HepG2 (cell line): ENCODE measurements around the gene NGEF. TPM values are rescaled to one million over a fixed set of nuclear protein-coding genes. Genes with fewer than 3 reads are reported as not detected.

Experiments used
- AGO2 ChIP-seq: fragments of 200-400 bp; formaldehyde crosslinking; optimal IDR thresholded peaks from 2 replicates; pipeline ENCODE3; 2017; ENCODE audit warnings: mild to moderate bottlenecking, low read depth, low read length, moderate library complexity
- AHR ChIP-seq: IDR thresholded peaks from 2 replicates; pipeline ENCODE4 v1.6.1; 2018; ENCODE audit warnings: missing genetic modification reagents, missing compliant biosample characterization
- CBFB ChIP-seq: sonication (generic); formaldehyde crosslinking; IDR thresholded peaks from 2 replicates; pipeline ENCODE4 v1.4.0; 2020; ENCODE audit warnings: missing genetic modification reagents
- ETV5 ChIP-seq: IDR thresholded peaks from 2 replicates; pipeline ENCODE4 v1.6.1; 2018; ENCODE audit warnings: missing biosample characterization, missing genetic modification reagents, inconsistent platforms, borderline replicate concordance
- HDAC2 ChIP-seq: sonication (generic); formaldehyde crosslinking; IDR thresholded peaks from 2 replicates; pipeline ENCODE4 v1.4.0; 2020; ENCODE audit warnings: missing genetic modification reagents
- HMG20A ChIP-seq: IDR thresholded peaks from 2 replicates; pipeline ENCODE4 v1.6.1; 2016; ENCODE audit warnings: borderline replicate concordance
- IRF2 ChIP-seq: IDR thresholded peaks from 2 replicates; pipeline ENCODE4 v1.6.1; 2018; ENCODE audit warnings: missing genetic modification reagents, missing compliant biosample characterization
- MEIS1 ChIP-seq: sonication (generic); formaldehyde crosslinking; IDR thresholded peaks from 2 replicates; pipeline ENCODE4 v1.9.0; 2021; ENCODE audit warnings: mild to moderate bottlenecking, missing genetic modification reagents, moderate library complexity, borderline replicate concordance
- RBM22 ChIP-seq: fragments of 200-400 bp; formaldehyde crosslinking; optimal IDR thresholded peaks from 2 replicates; pipeline ENCODE3; 2017; ENCODE audit warnings: mild to moderate bottlenecking, low read length, moderate library complexity
- RXRA ChIP-seq: sonication (generic); formaldehyde crosslinking; IDR thresholded peaks from 2 replicates; pipeline ENCODE4 v1.5.1; 2020; ENCODE audit warnings: missing genetic modification reagents
- SIX1 ChIP-seq: sonication (generic); formaldehyde crosslinking; IDR thresholded peaks from 2 replicates; pipeline ENCODE4 v1.4.0; 2020; ENCODE audit warnings: missing genetic modification reagents, borderline replicate concordance
- SRSF1 ChIP-seq: fragments of 200-400 bp; formaldehyde crosslinking; optimal IDR thresholded peaks from 2 replicates; pipeline ENCODE3; 2017; ENCODE audit warnings: mild to moderate bottlenecking, low read depth, low read length, moderate library complexity
- ZBTB7A ChIP-seq: sonication (generic); formaldehyde crosslinking; IDR thresholded peaks from 2 replicates; pipeline ENCODE4 v1.8.0; 2022; ENCODE audit warnings: mild to moderate bottlenecking, missing genetic modification reagents
- ZNF17 ChIP-seq: sonication (generic); formaldehyde crosslinking; IDR thresholded peaks from 2 replicates; pipeline ENCODE4 v1.5.0; 2020; ENCODE audit warnings: mild to moderate bottlenecking, missing genetic modification reagents
- ZNF605 ChIP-seq: sonication (generic); formaldehyde crosslinking; IDR thresholded peaks from 2 replicates; pipeline ENCODE4 v1.8.0; 2022; ENCODE audit warnings: mild to moderate bottlenecking, missing genetic modification reagents
- ZNF672 ChIP-seq: sonication (generic); formaldehyde crosslinking; IDR thresholded peaks from 2 replicates; pipeline ENCODE4 v1.8.1; 2022; ENCODE audit warnings: missing genetic modification reagents
- polyA plus RNA-seq, 8 experiments: library from polyadenylated mRNA; depleted of rRNA in 3 of 8; stranded (reverse) in 7 of 8; unstranded in 1 of 8; fragments of >200 nt; fragmentation: Illumina TruSeq in 4 of 8; extraction: Trizol in 4 of 8; gene quantifications; 2 replicates each; pipeline versions ENCODE4 v1.2.1 to v1.2.3, GENCODE V29; 2011 to 2016; ENCODE audit warnings: low read depth in 4 of 8, missing spikeins in 1 of 8, mixed read lengths in 1 of 8; ENCODE audit not compliant: insufficient read depth in 1 of 8
- total RNA-seq, 5 experiments: library from RNA; depleted of rRNA; stranded (reverse); fragments of >200 nt; fragmentation: Illumina TruSeq; extraction: Trizol; gene quantifications; 2 replicates each; pipeline ENCODE4 v1.2.3, GENCODE V29; 2016; ENCODE audit warnings: low read depth in 1 of 5
- TF ChIP-seq, protein P1 (sequence below): IDR thresholded peaks from 2 replicates; pipeline ENCODE4 v1.6.1; 2016; ENCODE audit warnings: missing genetic modification reagents, missing compliant biosample characterization
- TF ChIP-seq, protein P2 (sequence below): sonication (generic); formaldehyde crosslinking; IDR thresholded peaks from 2 replicates; pipeline ENCODE4 v1.4.0; 2020; ENCODE audit warnings: missing genetic modification reagents
- TF ChIP-seq, protein P3 (sequence below): sonication (generic); formaldehyde crosslinking; IDR thresholded peaks from 2 replicates; pipeline ENCODE4 v1.5.0; 2020; ENCODE audit warnings: mild to moderate bottlenecking, missing genetic modification reagents, moderate library complexity
- TF ChIP-seq, protein P4 (sequence below): sonication (generic); formaldehyde crosslinking; IDR thresholded peaks from 2 replicates; pipeline ENCODE4 v1.4.0; 2020; ENCODE audit warnings: missing genetic modification reagents, low read depth, mild to moderate bottlenecking, borderline replicate concordance
- TF ChIP-seq, protein P5 (sequence below): sonication (generic); formaldehyde crosslinking; IDR thresholded peaks from 2 replicates; pipeline ENCODE4 v1.8.1; 2023; ENCODE audit warnings: mild to moderate bottlenecking, moderate library complexity, missing genetic modification reagents
- TF ChIP-seq, protein P6 (sequence below): sonication (generic); formaldehyde crosslinking; IDR thresholded peaks from 2 replicates; pipeline ENCODE4 v1.5.0; 2020; ENCODE audit warnings: missing genetic modification reagents, mild to moderate bottlenecking, borderline replicate concordance

The NGEF gene
- total and polyA plus RNA-seq, 2 of the 13 experiments (the other 11 are each of a cell fraction or from before 2014, with no cell fraction given): 14.4 to 36.9 TPM

DNA sequence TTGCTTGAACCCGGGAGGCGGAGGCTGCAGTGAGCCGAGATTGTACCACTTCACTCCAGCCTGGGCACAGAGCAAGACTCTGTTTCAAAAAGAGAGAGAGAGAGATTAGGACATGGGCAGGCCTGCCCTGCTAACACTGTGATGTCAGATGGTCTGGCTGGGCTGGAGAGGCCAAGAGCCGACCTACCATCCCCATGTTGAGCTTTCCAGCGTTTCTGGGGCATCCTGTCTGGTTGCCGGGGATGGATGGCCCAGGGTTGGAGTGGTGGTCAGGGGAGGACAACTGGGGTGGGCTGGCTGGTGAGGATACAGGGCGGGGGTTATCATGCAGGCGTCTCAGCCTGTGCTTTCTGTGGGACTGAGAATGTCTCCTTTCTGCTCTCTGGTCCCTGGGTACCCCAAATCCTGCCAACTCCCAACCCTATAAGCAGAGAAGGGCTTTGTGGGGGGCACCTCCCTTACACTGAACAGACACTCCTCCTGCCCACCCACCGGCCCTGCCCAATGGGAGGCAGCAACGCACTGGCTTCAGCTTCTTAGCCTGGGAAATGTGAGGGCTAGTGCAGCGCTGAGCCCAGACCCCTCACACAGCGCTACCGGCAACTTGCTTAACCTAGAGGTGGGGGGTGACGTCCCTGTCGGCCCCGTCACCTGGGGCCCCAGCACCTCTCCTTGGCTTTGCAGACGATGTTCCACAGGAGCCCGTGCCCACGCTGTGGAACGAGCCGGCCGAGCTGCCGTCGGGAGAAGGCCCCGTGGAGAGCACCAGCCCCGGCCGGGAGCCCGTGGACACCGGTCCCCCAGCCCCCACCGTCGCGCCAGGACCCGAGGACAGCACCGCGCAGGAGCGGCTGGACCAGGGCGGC lies 137.6 kb downstream of the NGEF start (continued):
- TF ChIP-seq, protein P1, sequence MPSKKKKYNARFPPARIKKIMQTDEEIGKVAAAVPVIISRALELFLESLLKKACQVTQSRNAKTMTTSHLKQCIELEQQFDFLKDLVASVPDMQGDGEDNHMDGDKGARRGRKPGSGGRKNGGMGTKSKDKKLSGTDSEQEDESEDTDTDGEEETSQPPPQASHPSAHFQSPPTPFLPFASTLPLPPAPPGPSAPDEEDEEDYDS (CRISPR knock-in tag): peak; percentile 58; the same call in 1 of the 2 replicates
- peak; percentile 6; the same call in 1 of the 2 replicates for TF ChIP-seq HDAC2 (CRISPR knock-in tag)
- TF ChIP-seq, protein P2, sequence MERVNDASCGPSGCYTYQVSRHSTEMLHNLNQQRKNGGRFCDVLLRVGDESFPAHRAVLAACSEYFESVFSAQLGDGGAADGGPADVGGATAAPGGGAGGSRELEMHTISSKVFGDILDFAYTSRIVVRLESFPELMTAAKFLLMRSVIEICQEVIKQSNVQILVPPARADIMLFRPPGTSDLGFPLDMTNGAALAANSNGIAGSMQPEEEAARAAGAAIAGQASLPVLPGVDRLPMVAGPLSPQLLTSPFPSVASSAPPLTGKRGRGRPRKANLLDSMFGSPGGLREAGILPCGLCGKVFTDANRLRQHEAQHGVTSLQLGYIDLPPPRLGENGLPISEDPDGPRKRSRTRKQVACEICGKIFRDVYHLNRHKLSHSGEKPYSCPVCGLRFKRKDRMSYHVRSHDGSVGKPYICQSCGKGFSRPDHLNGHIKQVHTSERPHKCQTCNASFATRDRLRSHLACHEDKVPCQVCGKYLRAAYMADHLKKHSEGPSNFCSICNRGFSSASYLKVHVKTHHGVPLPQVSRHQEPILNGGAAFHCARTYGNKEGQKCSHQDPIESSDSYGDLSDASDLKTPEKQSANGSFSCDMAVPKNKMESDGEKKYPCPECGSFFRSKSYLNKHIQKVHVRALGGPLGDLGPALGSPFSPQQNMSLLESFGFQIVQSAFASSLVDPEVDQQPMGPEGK (CRISPR knock-in tag): peak; percentile 19
- TF ChIP-seq ZBTB7A (CRISPR knock-in tag): 0 out of 2 replicates have a peak, but pooled peaks have one; percentile 48
- no peak for TF ChIP-seq ZNF672 (CRISPR knock-in tag)
- TF ChIP-seq, protein P3, sequence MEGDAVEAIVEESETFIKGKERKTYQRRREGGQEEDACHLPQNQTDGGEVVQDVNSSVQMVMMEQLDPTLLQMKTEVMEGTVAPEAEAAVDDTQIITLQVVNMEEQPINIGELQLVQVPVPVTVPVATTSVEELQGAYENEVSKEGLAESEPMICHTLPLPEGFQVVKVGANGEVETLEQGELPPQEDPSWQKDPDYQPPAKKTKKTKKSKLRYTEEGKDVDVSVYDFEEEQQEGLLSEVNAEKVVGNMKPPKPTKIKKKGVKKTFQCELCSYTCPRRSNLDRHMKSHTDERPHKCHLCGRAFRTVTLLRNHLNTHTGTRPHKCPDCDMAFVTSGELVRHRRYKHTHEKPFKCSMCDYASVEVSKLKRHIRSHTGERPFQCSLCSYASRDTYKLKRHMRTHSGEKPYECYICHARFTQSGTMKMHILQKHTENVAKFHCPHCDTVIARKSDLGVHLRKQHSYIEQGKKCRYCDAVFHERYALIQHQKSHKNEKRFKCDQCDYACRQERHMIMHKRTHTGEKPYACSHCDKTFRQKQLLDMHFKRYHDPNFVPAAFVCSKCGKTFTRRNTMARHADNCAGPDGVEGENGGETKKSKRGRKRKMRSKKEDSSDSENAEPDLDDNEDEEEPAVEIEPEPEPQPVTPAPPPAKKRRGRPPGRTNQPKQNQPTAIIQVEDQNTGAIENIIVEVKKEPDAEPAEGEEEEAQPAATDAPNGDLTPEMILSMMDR (CRISPR knock-in tag): peak; percentile 49
- 0 out of 2 replicates have a peak, but pooled peaks have one; percentile 18 for TF ChIP-seq ZNF605 (CRISPR knock-in tag)
- peak; percentile 94 for TF ChIP-seq AGO2
- TF ChIP-seq SRSF1: peak; percentile 54
- TF ChIP-seq SIX1 (CRISPR knock-in tag): no peak
- peak; percentile 18; the same call in 1 of the 2 replicates for TF ChIP-seq CBFB (CRISPR knock-in tag)
- TF ChIP-seq RXRA (CRISPR knock-in tag): peak; percentile 21; the same call in 1 of the 2 replicates
- 0 out of 2 replicates have a peak, but pooled peaks have one; percentile 6 for TF ChIP-seq AHR (CRISPR knock-in tag)
- TF ChIP-seq ETV5: 0 out of 2 replicates have a peak, but pooled peaks have one; percentile 13
- TF ChIP-seq, protein P4, sequence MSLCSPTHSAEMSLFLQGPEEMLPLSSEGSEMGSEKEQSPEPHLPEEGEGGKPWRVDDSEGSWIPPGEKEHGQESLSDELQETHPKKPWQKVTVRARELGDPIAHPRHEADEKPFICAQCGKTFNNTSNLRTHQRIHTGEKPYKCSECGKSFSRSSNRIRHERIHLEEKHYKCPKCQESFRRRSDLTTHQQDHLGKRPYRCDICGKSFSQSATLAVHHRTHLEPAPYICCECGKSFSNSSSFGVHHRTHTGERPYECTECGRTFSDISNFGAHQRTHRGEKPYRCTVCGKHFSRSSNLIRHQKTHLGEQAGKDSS (CRISPR knock-in tag): 0 out of 2 replicates have a peak, but pooled peaks have one; percentile 15
- no peak for TF ChIP-seq MEIS1 (CRISPR knock-in tag)
- 0 out of 2 replicates have a peak, but pooled peaks have one; percentile 14 for TF ChIP-seq IRF2 (CRISPR knock-in tag)
- TF ChIP-seq ZNF17 (CRISPR knock-in tag): 0 out of 2 replicates have a peak, but pooled peaks have one; percentile 69
- TF ChIP-seq, protein P5, sequence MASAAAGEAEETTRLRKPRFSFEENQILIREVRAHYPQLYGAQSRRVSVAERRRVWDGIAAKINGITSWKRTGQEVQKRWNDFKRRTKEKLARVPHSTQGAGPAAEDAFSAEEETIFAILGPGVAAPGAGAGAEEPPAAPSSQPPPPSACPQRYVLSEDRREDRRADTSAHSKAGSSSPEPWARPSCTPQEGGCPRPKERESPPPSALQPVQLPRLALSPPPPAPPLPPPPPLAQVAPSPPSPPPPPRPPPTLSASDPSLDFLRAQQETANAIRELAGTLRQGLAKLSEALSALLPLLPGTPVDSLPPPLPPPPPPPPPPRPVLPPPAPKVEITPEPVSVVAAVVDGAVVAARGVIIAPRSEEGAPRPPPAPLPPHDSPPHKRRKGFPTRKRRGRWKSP (CRISPR knock-in tag): 0 out of 2 replicates have a peak, but pooled peaks have one; percentile 32
- TF ChIP-seq, protein P6, sequence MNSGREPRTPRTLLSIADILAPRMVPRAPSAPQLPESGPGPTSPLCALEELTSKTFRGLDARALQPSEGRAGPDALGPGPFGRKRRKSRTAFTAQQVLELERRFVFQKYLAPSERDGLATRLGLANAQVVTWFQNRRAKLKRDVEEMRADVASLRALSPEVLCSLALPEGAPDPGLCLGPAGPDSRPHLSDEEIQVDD (CRISPR knock-in tag): no peak
- no peak for TF ChIP-seq HMG20A (CRISPR knock-in tag)
- TF ChIP-seq RBM22: peak; percentile 89
